ENCODE data around the gene CDC73. TPM values are rescaled to one million over a fixed set of nuclear protein-coding genes. Genes with fewer than 3 reads are reported as not detected.

Gene CDC73
- total and polyA plus RNA-seq, 2 experiments from 2014 or later = 32.4 to 33.9 TPM

DNA sequence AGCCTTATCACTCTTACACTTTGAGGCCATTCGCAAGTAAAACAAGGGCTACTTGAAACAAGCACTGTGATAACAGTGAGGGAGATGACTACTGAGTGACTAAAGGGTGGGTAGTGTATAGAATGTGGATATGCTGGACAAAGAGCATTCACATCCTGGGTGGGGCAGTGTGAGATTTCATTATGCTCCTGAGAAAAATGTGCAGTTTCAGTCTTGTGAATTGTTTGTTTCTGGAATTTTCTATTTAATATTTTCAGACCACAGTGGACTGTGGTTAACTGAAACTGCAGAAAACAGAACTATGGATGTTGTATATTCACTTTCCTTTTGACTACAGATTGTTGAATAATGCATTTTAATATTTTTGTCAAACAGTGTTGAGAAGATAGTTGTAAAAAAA, 89.7 kb downstream of the CDC73 start:
- H2AFZ ChIP-seq = no peak overlapping the region
- 77% methylated on average over 1 of the region's 1 CpG for WGBS (ENCODE audit: low lambda C conversion rate, missing lambda C conversion rate)
- no peaks in the 10 kb centered on the region for H3K4me1 ChIP-seq (ENCODE audit: insufficient read depth)
- peak; percentile 13 for DNase-seq (ENCODE audit: low spot score)
- peaks cover 5% of the 10 kb centered on the region for H3K9me3 ChIP-seq (ENCODE audit: low read depth)
- no peaks in the 10 kb centered on the region for H4K20me1 ChIP-seq (ENCODE audit: insufficient read depth, poor library complexity, severe bottlenecking)
- no peaks in the 10 kb centered on the region for H3K36me3 ChIP-seq (replicated peaks; ENCODE audit: insufficient read depth, low read depth)
- no peaks in the 10 kb centered on the region for H3K27me3 ChIP-seq
- H3K4me3 ChIP-seq = no peak overlapping the region
- TF ChIP-seq EZH2phosphoT487 (IDR thresholded peaks at IDR 0.05; ENCODE audit: low read depth, severe bottlenecking, unreplicated experiment) = no peak
- TF ChIP-seq, protein P1, sequence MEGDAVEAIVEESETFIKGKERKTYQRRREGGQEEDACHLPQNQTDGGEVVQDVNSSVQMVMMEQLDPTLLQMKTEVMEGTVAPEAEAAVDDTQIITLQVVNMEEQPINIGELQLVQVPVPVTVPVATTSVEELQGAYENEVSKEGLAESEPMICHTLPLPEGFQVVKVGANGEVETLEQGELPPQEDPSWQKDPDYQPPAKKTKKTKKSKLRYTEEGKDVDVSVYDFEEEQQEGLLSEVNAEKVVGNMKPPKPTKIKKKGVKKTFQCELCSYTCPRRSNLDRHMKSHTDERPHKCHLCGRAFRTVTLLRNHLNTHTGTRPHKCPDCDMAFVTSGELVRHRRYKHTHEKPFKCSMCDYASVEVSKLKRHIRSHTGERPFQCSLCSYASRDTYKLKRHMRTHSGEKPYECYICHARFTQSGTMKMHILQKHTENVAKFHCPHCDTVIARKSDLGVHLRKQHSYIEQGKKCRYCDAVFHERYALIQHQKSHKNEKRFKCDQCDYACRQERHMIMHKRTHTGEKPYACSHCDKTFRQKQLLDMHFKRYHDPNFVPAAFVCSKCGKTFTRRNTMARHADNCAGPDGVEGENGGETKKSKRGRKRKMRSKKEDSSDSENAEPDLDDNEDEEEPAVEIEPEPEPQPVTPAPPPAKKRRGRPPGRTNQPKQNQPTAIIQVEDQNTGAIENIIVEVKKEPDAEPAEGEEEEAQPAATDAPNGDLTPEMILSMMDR (IDR thresholded peaks at IDR 0.05; ENCODE audit: poor library complexity) = no peak
- TF ChIP-seq EZH2 (IDR thresholded peaks at IDR 0.05; ENCODE audit: borderline replicate concordance) = no peak
- no peak overlapping the region for H3K4me2 ChIP-seq
- peak overlapping the region; percentile 49 for H3K27ac ChIP-seq
- peaks cover 8% of the 10 kb centered on the region for H3K79me2 ChIP-seq
- no peaks in the 10 kb centered on the region for H3K9me2 ChIP-seq (replicated peaks; ENCODE audit: insufficient read depth)

DNA sequence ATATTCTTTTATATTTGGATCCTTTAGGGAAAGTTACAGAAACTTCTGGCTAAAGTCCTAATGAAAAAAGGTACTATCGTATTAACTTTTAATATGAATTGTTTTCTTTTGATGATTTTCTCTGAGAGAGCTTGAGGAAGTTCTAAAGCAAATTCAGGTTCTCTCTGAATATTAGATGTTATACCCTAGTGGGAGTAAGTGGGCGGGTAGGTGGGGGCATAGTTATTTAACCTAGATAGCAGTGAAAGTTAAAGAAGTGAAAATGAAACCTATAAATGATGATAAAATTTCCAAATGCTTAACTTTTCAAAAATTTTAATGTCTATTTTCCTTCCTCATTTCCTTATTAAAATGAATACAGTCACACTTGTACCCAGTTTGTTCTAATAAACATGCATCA, 90.8 kb downstream of the CDC73 start:
- no peak for DNase-seq (ENCODE audit: low spot score)
- WGBS (ENCODE audit: low lambda C conversion rate, missing lambda C conversion rate) = 98% methylated on average over 2 of the region's 2 CpGs
- H3K9me2 ChIP-seq (replicated peaks; ENCODE audit: insufficient read depth) = no peaks in the 10 kb centered on the region
- no peak overlapping the region for H3K27ac ChIP-seq
- no peaks in the 10 kb centered on the region for H3K4me1 ChIP-seq (ENCODE audit: insufficient read depth)
- H3K4me2 ChIP-seq = no peak overlapping the region
- no peaks in the 10 kb centered on the region for H3K36me3 ChIP-seq (replicated peaks; ENCODE audit: insufficient read depth, low read depth)
- no peaks in the 10 kb centered on the region for H4K20me1 ChIP-seq (ENCODE audit: insufficient read depth, poor library complexity, severe bottlenecking)
- H3K79me2 ChIP-seq = peaks cover 8% of the 10 kb centered on the region
- no peaks in the 10 kb centered on the region for H3K27me3 ChIP-seq
- TF ChIP-seq EZH2 (IDR thresholded peaks at IDR 0.05; ENCODE audit: borderline replicate concordance) = no peak
- TF ChIP-seq EZH2phosphoT487 (IDR thresholded peaks at IDR 0.05; ENCODE audit: low read depth, severe bottlenecking, unreplicated experiment) = no peak
- TF ChIP-seq, protein P1 (IDR thresholded peaks at IDR 0.05; ENCODE audit: poor library complexity) = no peak
- no peak overlapping the region for H3K4me3 ChIP-seq
- no peak overlapping the region for H2AFZ ChIP-seq
- no peaks in the 10 kb centered on the region for H3K9me3 ChIP-seq (ENCODE audit: low read depth)

DNA sequence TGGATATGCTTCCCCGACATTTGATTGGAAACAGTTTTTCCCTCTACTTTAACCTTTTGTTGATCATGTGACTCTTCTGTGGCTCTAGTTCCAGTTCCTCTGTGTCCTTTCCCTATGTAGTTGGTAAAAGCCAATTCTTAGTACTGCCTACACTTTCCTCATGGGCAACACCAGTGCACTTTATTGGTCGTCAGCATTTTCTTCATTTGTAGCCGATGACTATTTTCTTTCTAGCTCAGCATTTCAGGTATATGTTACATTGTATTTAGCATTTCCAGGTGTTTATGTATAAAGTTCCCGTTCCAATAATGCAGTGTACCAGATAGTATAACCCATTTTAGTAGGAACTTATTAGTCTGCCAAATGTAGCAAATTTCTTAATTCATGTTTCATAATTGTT, 92.2 kb downstream of the CDC73 start:
- WGBS (ENCODE audit: low lambda C conversion rate, missing lambda C conversion rate) = 99% methylated on average over 4 of the region's 4 CpGs
- Histone ChIP-seq H3K36me3 (replicated peaks; ENCODE audit: insufficient read depth, low read depth) (no peaks in the 10 kb centered on the region), H2AFZ (no peak overlapping the region)

More for the DNA sequence above, 92.2 kb downstream of the CDC73 start:
- H3K4me3 ChIP-seq = no peak overlapping the region
- no peaks in the 10 kb centered on the region for H3K27me3 ChIP-seq
- no peaks in the 10 kb centered on the region for H3K4me1 ChIP-seq (ENCODE audit: insufficient read depth)
- no peak for DNase-seq (ENCODE audit: low spot score)
- H4K20me1 ChIP-seq (ENCODE audit: insufficient read depth, poor library complexity, severe bottlenecking) = no peaks in the 10 kb centered on the region
- no peaks in the 10 kb centered on the region for H3K9me2 ChIP-seq (replicated peaks; ENCODE audit: insufficient read depth)
- H3K9me3 ChIP-seq (ENCODE audit: low read depth) = no peaks in the 10 kb centered on the region
- H3K27ac ChIP-seq = no peak overlapping the region
- H3K79me2 ChIP-seq = peaks cover 8% of the 10 kb centered on the region
- H3K4me2 ChIP-seq = no peak overlapping the region
- TF ChIP-seq, protein P1 (IDR thresholded peaks at IDR 0.05; ENCODE audit: poor library complexity) = no peak
- no peak for TF ChIP-seq EZH2phosphoT487 (IDR thresholded peaks at IDR 0.05; ENCODE audit: low read depth, severe bottlenecking, unreplicated experiment)

Data from hepatocyte (in vitro differentiated cells).